Measurements from ENCODE around the gene CNPPD1.

Gene CNPPD1

DNA sequence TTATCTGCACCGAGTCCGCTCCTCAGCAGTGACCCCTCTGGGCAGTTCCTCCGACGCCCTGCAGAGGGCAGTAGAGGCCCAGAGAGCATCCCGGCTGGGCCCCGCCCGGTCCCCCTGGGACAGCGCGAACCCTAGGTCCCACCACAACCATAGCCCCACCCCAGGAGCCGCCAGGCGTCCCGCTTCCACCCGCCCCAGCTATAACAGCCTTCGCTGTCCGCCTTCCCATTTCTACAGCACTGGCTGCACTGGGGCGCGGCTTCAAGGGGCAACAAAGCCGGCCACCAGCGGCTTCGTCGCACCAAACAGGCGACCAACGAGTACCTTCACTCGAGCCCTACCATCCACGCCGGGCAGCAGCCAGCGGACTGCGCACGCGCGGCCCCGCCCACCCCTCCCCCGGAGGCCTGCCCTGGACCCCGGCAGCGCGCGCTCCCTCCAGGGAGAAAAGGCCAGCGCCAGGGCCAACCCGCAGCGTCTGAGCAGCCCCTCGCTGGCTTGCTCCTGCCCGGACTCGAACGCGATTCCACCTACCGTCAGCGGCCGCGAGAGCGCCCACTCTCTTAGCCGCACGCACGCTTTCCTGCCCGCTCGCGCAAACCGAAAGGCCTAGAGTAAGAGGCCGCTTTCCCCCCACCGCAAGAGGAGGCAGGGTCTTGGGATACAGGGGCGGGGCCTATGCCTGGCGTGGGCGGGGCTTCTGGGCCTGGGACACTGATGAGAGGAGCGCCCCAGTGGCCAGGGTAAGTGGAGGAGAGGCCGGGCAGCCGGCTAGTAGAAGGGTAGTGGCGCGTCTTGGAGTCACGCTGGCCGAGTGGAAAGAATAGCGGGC, 16.3 kb downstream of the CNPPD1 start, which contains the start of gene NHEJ1:
Gene NHEJ1, minus strand, starts transcription at position 630 of the 832 bp plus-strand sequence. CDS start 2,453 bp downstream, outside the sequence.
- DNase-seq (ENCODE audit: low spot score) = peak; percentile 97

DNA sequence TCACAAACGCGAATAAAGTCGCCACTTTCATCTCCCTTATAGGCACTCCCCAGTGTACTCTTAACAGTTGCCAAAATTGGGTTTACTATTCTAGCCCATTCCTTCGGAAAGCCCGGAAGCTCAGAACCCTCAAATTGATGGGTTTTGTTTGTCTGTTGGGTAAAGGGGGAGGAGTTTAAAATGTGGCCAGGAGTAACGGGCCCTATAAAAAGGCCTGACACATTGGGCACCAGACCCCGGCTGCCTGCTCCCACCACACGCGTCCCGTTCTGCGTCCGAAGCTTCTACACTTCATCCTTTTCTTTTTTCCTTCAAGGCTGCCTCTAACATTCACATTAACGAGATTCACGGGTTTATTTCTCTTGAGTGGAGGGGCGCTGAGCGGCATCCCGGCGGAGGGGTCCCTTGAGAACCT, 16.9 kb downstream of the CNPPD1 start:
- DNase-seq (ENCODE audit: low spot score) = no peak

DNA sequence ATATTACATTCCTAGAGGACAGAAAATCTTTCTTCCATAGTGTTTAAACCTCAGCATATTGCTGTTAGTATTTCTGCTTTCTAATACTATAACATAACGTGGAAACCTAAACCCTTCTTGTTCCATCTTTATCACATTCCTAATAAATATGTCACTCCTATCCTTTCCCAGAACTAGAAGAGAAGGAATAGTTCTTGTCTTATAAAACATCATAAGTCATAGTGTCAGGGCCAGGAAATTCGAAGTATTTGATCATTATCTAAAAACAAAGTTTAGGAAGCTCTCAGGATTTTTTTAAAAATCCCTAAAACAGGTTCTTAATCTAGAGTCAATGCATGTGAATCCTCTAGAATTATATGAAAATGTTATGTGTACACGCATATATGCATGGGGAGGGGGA, 18.1 kb downstream of the CNPPD1 start:
- no peak for DNase-seq (ENCODE audit: low spot score)

DNA sequence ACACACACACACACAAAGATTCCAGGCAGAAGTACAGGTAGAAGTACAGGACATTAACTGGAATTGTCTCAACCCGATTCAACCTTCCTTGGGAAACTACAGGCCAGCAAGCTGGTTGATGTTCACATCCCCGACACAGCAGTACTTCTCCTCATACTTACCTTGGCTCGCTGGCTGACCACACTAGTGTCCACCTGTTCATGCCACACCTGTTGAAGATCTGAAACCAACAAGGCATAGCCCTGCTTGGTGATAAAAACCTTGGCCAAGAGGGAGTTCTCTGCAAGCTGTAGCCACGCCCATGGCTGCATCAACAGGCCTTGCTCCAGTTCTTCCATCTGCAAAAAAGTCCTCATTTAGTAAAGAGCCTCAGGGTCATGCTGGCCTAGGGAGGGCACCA, 18.7 kb downstream of the CNPPD1 start:
- DNase-seq (ENCODE audit: low spot score) = no peak

DNA sequence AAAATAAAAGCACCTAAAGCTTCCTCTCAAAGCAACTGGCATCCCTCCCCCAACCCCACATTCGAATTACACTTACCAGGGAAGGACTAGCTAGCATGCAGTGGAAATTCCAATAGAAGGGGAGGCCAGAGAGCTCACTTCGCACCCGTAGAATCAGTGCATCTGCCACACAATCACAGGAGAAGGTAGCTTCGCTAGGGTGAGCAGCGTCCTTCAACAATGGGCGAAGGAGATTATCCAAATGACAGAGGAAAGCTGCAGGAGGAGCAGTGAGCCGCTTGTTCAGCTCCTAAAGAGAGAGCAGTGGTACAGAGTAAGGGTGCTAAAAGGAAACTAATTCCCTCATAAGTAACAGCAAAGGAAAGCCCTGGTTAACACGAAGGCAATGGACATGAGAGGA, 19.3 kb downstream of the CNPPD1 start:
- DNase-seq (ENCODE audit: low spot score) = no peak

DNA sequence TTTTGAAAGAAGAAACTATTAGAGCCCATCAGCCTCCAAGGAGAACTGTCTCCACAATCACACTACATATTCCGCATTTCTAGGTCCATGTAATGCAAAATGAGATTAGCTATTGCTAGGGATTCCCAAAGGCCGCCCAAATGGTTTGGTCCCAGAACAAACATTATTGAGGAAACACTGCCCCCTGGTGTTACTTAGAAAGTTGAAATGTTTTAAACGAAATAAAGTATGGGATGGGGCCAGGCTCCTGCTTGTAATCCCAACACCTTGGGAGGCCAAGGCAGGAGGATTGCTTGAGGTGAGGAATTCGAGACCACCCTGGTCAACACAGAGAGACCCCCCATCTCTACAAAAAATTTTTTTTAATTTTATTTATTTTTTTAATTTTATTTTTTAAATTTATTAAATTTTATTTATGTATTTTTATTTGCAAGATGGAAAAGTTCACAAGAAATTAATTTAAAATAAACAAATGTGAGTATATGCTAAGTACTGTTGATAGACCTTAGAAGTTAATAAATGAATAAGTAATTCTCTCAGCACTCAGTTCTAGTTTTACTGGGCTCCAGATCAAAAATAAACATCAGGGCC, 21.6 kb downstream of the CNPPD1 start:
- DNase-seq (ENCODE audit: low spot score) = peak; percentile 87

DNA sequence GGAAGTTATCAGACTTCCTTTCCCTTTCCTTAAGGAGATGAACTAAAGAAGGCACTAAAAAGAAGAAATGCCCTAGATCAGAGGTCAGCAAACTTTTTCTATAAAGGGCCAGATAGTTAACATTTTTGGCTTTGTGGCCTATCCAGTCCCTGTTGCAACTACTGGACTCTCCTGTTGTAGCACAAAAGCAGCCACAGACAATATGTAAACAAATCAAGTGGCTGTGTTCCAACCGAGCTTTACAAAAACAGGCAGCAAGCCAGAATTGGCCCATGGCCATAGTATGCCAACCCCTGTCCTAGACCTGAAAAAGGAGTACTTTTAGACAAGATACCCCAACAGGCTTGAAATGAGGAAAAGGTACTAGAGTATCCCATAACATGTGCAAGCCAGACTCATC, 27.1 kb downstream of the CNPPD1 start:
- no peak for DNase-seq (ENCODE audit: low spot score)

DNA sequence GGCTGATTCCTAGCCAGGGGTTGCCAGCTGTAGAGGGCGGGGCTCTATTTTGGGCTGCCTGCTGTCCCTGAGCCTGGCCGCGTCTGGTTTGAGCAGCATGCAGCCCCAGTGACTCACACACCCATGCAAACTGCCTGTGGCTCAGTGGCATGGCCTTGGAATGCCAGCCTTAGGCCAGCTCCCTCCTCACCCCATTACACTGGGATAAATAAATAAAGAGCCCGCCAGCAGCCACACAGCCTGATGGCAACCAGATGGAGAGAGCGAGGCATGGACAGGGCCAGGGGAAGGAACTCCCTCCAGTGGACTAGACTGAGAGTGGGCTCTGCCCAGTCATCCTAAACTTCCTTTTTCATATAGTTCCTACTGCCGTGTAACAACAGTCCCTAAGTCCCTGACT, 34.4 kb downstream of the CNPPD1 start:
- no peak for DNase-seq (ENCODE audit: low spot score)

DNA sequence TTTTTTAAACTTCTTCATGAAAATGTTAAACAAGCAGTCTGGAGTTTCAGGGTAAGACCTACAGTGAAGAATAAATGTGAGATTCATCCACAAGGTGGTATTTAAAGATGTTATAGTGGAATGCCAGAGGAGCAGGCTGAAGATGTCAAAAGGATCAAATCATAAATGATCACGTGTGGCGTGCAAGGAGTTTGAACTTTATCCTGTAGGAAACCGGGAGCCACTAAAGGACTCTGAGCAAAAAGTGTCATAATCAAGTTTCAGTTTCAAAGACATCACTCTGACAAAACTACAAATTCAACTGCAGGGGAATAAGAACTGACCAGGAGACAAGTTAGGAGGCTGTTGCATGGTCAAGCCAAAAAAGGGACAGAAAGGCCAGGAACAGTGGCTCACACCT, 36.0 kb downstream of the CNPPD1 start:
- no peak for DNase-seq (ENCODE audit: low spot score)

DNA sequence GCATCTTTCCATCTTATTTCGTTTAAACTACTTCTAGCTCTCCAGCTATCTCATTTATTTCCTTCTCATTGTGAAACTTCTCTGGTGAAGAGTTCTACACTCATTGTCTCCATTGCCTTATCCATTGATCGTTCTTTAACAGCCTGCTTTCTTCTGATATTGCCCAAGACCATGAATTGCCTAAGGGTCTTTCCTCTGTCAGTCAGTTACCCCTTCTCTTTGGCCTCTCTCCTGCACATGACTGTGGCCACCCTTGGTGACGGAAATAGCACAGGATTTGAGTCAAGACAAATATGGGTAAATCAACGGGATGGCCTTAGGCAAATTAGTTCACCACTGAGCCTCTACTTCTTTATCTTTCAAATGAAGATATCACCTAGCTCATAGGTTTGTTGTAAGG, 42.7 kb downstream of the CNPPD1 start:
- no peak for DNase-seq (ENCODE audit: low spot score)

DNA sequence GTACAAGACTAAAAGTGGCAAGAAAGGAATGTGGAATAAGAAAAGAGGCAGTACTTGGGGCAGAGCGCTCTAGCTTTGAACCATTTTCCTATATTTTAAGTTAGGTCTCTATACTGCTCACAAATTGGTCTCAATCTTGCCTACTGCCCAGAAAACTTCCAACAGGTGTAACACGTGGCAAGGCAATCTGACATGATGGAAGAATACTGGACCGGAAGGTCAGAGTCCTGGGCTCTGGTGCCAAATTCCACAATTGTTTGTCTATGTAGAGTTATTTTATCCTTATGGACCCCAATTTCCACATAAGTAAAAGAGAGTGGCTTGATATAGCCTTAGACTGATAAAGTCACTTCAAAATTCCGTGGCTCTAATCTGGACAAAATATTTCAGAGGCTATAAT, 45.0 kb downstream of the CNPPD1 start:
- DNase-seq (ENCODE audit: low spot score) = no peak

DNA sequence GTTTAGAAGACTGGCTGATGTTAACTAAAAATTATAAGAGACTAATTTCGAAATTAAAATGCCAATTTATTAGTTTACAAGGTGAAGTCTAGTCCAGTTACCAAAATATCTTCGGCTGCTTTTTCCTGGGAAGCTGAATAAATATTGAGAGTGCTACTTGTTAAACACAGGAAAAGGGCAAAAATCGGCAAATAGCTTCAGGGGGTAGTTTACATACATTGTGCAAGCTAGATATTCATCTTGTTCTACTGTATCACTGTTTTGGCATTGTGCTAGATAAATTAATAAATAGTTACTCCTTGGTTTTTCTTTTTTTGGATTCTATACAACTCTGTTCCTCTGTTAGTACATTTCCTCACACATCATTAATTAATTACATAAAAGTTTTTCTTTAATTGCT, 45.4 kb downstream of the CNPPD1 start:
- DNase-seq (ENCODE audit: low spot score) = no peak

DNA sequence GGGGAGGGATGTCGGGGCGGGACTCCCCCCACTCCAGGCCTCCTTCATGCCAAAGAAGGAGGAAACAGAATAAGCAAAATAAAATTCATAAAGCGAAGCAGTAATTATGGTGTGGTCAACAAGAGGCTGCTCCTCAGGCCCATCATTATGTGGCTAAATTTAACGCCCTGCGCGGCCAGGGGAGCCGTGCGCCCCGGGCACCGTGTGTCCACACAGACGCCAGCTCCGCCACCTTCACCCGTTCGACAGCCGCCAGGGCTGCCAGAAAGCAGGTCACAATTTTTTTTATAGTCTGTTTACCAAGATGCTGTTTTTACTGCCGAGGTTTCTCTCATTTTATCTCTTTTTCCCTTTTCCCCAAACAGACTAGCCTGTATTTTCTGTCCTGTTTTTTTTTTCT, 47.1 kb downstream of the CNPPD1 start:
- no peak for DNase-seq (ENCODE audit: low spot score)

DNA sequence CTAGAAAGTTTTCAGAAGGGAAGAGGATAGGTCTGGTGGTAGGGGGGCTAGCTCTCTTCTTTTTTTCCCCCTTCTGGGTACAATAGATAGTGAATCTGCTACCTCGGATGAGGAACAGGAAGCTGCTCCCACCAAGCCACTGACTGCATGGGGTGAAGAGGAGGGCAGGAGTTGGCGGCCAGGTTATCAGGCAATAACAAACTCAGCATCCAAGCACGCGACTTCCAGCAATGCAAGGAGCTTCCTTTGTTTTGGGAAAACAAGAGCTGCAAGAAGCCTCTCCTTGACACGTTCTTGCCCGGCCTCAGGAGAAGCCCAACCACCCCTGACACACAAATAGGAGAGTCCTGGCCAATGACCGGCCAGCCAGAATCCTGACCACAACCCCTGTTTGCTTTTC, 48.3 kb downstream of the CNPPD1 start:
- no peak for DNase-seq (ENCODE audit: low spot score)

DNA sequence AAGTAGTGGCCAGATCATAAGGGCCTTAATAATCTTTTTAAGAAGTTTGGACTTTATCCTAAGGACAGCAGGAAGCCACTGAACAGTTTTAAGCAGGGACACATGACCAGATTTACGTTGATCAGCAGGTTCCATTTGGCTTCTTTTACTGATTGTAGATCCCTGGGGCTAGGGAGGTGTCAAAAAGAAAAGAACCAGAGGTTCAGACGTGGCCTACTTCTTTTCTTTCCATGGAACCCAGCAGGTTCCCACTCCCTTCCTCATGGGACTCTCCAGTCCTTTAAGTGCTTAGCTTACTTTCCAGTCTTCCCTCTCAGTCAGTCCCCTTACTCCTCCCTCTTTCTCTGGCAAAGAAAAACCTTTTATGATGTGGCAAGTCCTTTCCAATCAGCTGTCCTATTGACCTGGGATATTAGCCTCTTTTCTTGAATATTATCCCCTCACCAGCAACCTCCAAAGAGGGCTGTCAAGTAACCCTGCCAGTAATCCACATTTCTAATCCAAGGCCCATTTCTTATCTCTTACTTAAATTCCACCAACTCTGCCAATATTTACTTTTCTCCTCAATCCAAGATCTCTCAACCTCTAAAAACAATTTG, 49.6 kb downstream of the CNPPD1 start:
- DNase-seq (ENCODE audit: low spot score) = no peak

DNA sequence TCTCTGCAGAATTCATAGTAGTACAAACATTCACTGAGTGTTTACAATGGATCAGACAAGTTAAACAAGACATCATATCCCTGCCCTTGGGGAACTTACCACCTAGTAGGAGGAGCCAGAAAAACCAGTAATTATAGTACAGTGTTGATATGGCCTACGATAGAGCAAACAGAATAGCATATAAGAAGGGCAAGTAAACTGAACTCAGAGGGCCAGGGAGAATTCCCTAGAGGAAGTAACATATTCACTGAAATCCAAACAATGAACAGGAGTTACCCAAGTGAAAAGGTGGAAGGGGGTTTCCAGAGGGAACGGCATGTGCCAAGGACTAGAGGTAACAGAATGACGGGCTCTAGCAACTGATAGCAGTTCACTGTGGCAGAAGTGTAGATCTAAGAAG, 50.2 kb downstream of the CNPPD1 start:
- DNase-seq (ENCODE audit: low spot score) = no peak

DNA sequence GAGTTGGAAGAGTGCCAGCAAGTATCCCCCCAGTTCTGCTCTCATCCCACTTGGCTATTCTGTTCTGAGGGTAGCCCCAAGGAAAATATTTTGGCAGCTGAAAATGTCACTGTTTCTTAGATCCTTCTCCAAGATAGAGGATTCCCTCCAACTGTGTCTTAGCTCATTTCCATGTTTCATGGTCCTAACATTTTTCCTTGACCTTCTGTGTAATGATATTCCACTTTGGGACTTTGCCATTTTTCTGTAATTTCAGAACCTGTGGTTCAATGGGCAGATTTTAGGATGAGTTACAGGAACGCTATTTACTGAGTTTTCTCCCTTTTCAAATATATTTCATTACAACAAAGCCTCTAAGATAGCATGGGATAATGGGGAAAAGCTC, 50.8 kb downstream of the CNPPD1 start:
- DNase-seq (ENCODE audit: low spot score) = no peak

DNA sequence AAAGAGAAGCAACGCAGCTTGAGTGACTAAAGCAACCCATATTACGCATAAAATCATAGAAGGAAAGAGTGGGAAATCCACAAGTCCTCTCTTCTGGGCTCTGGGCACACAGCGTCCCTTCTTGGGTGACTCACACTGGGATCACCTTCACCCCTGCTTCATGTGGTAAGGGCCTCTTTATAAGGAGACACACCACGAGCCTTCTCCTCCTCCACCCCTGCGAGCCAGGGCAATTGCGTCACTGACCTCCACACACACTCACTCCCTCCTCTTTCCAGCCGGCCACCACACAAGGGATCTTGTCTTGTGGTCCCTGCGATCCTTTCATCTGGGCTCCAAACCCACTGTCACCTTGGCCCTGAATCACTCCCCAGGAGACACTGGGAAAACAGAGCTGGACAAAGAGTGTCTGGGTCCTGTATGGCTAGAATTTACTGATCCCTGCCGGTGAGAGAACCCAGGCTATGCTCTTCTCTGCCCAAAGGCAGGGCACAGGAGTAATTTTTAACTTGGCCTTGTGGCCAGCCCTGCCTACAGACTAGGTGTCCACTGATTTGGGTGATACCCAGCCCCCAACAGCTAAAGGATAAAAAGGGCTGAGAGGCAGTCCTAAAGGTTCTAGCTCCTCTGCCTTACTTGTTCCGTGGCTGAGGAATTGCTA, 51.4 kb downstream of the CNPPD1 start:
- DNase-seq (ENCODE audit: low spot score) = no peak

DNA sequence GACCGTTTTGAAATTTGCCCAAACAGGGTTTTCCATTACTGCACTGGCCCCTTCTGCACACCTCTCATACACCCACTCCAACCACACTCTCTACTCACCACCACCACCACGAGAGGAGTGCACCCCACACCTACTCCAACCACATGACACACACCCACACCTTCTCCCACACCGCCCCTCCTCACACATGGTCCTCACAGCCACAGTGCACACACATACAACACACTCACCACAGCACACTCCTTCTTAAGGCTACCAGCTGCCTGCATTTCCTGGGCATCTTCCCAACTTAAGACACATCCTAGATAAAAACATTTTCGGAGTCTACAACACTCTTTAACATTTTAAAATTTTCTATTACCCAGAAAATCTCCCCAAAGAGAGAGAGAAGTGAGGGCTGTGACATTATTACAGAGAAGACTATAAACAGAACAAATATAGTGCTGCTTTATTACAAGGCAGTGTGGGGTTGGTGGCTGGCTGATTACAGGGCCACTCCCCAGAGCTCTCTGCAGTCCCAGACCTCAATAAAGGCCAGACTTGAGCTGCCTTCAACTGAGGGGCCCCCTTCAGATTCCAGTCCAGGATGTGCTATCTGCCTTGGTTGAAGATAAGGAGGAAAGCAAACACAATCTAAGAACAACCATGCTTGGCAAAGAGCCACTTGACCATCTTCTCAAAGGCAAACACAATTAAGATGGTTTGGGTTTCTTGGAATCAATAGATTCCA, 52.2 kb downstream of the CNPPD1 start:
- no peak for DNase-seq (ENCODE audit: low spot score)

DNA sequence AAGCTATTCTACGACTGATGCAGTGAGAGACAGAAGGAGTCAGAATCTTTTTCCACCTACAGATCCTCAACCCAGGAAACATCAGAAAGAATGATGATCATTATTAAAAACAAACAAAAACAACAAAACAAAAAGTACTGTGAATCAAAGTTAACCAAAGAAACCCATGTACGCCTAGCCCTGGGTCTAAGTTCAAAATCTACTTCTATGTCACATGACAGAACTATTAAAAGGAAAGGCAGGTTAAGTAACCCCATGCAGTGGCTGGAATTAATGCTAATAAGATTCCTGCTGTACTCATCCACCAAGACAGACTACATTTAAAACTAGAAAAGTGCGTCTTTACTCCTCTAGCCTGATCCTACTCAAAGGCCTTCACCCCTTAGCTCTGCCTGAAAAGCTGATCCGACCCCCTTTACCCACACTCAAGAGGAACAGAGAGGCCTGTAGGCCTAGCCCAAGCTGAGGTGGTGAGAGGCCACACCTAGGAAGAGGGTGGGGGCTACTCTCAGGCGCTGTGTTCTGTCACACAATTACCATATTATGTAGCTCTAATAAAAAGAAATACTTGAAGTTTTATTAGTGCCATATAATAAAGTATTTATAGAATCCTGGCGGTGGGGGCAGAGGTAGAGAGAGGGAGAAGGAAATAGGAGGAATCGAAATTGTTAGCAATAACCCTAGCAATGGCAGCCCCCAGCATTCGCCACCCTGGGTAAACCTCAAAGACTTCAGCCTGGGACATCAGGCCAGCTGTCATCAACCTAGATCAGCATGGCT, 53.2 kb downstream of the CNPPD1 start:
- no peak for DNase-seq (ENCODE audit: low spot score)

DNA sequence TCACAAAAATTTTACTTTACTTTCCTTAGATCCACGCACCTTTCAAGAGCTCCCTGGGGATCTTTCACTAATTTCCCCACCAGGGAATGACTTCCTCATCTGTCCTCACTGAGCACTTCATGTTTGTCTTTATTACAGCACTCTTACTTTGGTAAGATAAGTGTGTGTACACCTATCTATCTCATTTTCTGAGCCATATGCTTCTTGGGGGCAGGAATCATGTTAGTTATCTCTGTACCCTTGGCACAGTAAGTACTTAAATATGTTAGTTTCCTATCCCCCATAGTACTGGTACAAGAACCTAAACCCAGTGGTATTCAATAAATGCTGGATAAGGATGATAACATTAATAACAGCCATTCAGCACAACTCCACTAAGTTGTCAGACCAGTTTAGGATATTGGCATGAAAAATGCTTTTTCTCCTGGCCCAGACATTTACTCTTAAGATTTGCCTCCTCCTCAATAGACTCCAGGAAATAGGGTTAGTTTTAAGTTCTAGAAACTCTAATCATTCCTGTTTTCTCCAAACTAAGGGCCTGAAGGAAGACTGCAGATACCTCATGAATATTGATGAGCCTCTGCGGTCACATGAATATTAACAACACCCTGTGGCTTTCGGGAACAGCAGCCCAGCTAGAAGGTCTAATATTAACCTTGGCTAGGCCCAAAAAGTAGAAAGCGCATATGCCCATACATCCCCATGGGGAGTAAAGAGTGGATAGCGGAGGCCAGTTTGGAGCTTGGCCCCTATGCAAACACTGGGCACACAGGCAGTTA, 54.3 kb downstream of the CNPPD1 start:
- DNase-seq (ENCODE audit: low spot score) = no peak
